Cardiac muscle cell (in vitro differentiated cells and primary cell): ENCODE data around the gene S100B. TPM values are rescaled to one million over a fixed set of nuclear protein-coding genes. Genes with fewer than 3 reads are reported as not detected.

ENCODE experiments used
- DNase-seq, 2 donors: peaks; one replicate each; pipeline versions ENCODE4 v3.0.0 to v3.0.0-alpha.2; 2010 to 2017; ENCODE audit warnings: low read depth in 1 of 2, low spot score in 1 of 2
- H3K27ac ChIP-seq: fragments of 200-600 bp; sonication (generic); 2 replicates; pipeline ENCODE4 v1.5.1; 2016
- H3K27me3 ChIP-seq: fragments of 200-600 bp; sonication (generic); 2 replicates; pipeline ENCODE4 v1.6.0; 2016; ENCODE audit warnings: control low read depth
- H3K36me3 ChIP-seq: fragments of 200-600 bp; sonication (generic); 2 replicates; pipeline ENCODE4 v1.5.1; 2016; ENCODE audit warnings: control low read depth
- H3K4me1 ChIP-seq: fragments of 200-600 bp; sonication (generic); 2 replicates; pipeline ENCODE4 v1.8.1; 2017; ENCODE audit warnings: low read depth, mild to moderate bottlenecking, mixed run types
- H3K4me3 ChIP-seq: fragments of 200-600 bp; sonication (generic); 2 replicates; pipeline ENCODE4 v1.5.1; 2016; ENCODE audit warnings: mild to moderate bottlenecking
- H3K9me3 ChIP-seq: fragments of 200-600 bp; sonication (generic); 2 replicates; pipeline ENCODE4 v1.5.1; 2017; ENCODE audit warnings: low read depth, mild to moderate bottlenecking, control low read depth
- CTCF ChIP-seq: IDR thresholded peaks from 2 replicates; pipeline ENCODE4 v1.5.1; 2012; ENCODE audit warnings: low read depth, mild to moderate bottlenecking, low read length
- polyA plus RNA-seq: library from polyadenylated mRNA; unstranded; fragments of >200 nt; fragmentation: Nextera tagmentation; extraction: Ambion mirVana; gene quantifications from 2 replicates; pipeline ENCODE4 v1.2.1, GENCODE V29; 2016
- total RNA-seq: library from RNA; depleted of rRNA; stranded (reverse); fragments of >200 nt; gene quantifications from 2 replicates; pipeline ENCODE4 v1.2.3, GENCODE V29; 2016

Gene S100B
- total and polyA plus RNA-seq, 2 experiments from 2014 or later, result 0.16 to 0.21 TPM

- Histone ChIP-seq H3K4me1 (no peaks in the 10 kb centered on the region), H3K36me3 (no peaks in the 10 kb centered on the region), H3K27ac (no peak overlapping the region), H3K9me3 (no peaks in the 10 kb centered on the region), H3K27me3 (no peaks in the 10 kb centered on the region), H3K4me3 (no peak overlapping the region)
- no peak for TF ChIP-seq CTCF
- no peak for DNase-seq
These were observed 21.7 kb upstream of the S100B start for GRCh38 chr21:46626536-46626935.

GRCh38 chr21:46625759-46626158 is 20.9 kb upstream of the S100B start:
- H3K36me3 ChIP-seq, result no peaks in the 10 kb centered on the region
- TF ChIP-seq CTCF, result no peak
- H3K27ac ChIP-seq, result no peak overlapping the region

GRCh38 chr21:46624050-46624449 is 19.2 kb upstream of the S100B start:
- Histone ChIP-seq H3K4me3 (no peak overlapping the region), H3K27me3 (no peaks in the 10 kb centered on the region), H3K9me3 (no peaks in the 10 kb centered on the region), H3K4me1 (no peaks in the 10 kb centered on the region), H3K36me3 (no peaks in the 10 kb centered on the region), H3K27ac (no peak overlapping the region)
- TF ChIP-seq CTCF, result no peak
- DNase-seq, result no peak

More at GRCh38 chr21:46625759-46626158, 20.9 kb upstream of the S100B start:
- Histone ChIP-seq H3K4me3 (no peak overlapping the region), H3K9me3 (no peaks in the 10 kb centered on the region), H3K4me1 (no peaks in the 10 kb centered on the region), H3K27me3 (no peaks in the 10 kb centered on the region)
- DNase-seq, result no peak

GRCh38 chr21:46622226-46622625 is 17.3 kb upstream of the S100B start:
- H3K9me3 ChIP-seq, result no peaks in the 10 kb centered on the region
- no peak overlapping the region for H3K27ac ChIP-seq
- peak in 1 of 2 donors; percentile 49 for DNase-seq

GRCh38 chr21:46621457-46622182 is 16.7 kb upstream of the S100B start:
- Histone ChIP-seq H3K27ac (no peak overlapping the region), H3K9me3 (no peaks in the 10 kb centered on the region), H3K27me3 (no peaks in the 10 kb centered on the region), H3K4me3 (no peak overlapping the region), H3K36me3 (no peaks in the 10 kb centered on the region), H3K4me1 (no peaks in the 10 kb centered on the region)
- TF ChIP-seq CTCF, result no peak
- DNase-seq, result no peak

More at GRCh38 chr21:46622226-46622625, 17.3 kb upstream of the S100B start:
- TF ChIP-seq CTCF, result no peak
- no peak overlapping the region for H3K4me3 ChIP-seq
- no peaks in the 10 kb centered on the region for H3K4me1 ChIP-seq
- H3K27me3 ChIP-seq, result no peaks in the 10 kb centered on the region
- H3K36me3 ChIP-seq, result no peaks in the 10 kb centered on the region
